ENCODE measurements around the gene COTL1.

DNA sequence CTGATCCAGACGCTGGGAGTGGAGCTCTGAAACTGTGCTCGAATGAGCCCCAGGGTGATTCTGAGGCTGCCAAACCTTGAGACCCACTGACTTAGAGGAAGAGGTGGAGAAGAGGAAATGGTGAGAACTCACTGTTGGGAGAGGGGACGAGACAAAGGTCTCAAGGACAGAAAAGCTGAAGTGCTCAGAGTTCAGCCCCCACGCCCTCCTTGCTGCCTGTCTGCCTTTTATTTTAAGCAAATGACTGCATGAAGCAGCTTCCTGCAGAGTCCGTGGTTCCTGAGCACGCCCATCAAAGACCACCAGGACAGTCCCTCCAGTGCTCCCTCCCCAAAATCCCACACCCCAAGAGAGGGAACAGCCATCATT is 20.4 kb downstream of the COTL1 start:
- no peak for TF ChIP-seq EZH2phosphoT487 (IDR thresholded peaks at IDR 0.05; ENCODE audit: borderline replicate concordance, low read length)
- TF ChIP-seq, protein P1, sequence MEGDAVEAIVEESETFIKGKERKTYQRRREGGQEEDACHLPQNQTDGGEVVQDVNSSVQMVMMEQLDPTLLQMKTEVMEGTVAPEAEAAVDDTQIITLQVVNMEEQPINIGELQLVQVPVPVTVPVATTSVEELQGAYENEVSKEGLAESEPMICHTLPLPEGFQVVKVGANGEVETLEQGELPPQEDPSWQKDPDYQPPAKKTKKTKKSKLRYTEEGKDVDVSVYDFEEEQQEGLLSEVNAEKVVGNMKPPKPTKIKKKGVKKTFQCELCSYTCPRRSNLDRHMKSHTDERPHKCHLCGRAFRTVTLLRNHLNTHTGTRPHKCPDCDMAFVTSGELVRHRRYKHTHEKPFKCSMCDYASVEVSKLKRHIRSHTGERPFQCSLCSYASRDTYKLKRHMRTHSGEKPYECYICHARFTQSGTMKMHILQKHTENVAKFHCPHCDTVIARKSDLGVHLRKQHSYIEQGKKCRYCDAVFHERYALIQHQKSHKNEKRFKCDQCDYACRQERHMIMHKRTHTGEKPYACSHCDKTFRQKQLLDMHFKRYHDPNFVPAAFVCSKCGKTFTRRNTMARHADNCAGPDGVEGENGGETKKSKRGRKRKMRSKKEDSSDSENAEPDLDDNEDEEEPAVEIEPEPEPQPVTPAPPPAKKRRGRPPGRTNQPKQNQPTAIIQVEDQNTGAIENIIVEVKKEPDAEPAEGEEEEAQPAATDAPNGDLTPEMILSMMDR (conservative IDR thresholded peaks at IDR 0.05; ENCODE audit: low read depth, low read length) = no peak
